Stromal cell of bone marrow (primary cell): ENCODE results near the gene TBC1D22A.
A peak's percentile ranks its signal among the peaks of the same experiment; 100 is the strongest.
"Not testable (repeated sequence)": the region's sequence is repeated elsewhere in the genome, so short reads cannot be mapped to it uniquely, and the experiment has no call there.

ENCODE experiments used
- DNase-seq: peaks from one replicate; pipeline ENCODE4 v3.0.0-alpha.2; 2012; ENCODE audit warnings: low read depth

Gene TBC1D22A

DNA sequence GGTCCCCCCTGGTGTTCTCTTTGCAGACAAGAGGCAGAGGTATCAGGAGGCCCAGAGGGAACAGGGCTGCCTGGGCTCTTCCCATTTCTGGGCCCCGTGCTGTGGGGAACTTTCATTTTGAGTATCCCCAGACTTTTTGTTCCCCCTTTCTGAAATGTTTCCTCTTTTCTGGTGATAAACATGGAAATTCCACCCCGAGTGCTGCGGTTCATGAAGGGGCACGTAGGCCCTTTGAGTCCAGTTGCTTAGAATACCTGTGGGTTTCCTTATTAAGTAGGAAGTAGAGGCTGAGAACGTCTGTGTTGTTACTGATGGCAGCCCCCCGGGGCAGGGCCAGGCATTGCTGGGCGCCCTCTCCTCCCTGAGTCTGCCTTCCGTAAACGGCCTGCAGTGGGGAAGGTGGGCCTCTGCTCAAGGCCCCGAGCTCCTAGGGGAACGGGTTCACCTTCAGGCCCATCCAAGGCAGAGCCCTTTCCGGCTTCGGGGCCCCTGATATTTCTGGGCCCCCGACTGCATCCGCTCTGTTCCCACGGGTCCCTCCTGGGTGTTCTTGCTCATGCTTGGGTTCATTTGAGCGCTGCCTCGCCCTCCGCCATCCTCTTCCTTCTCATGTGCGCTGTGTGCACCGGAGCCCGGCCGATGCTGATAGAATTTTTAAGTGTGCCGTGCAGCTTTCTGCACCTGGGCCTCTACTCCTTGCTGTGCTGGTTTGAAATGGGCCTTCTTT, 12.0 kb downstream of the TBC1D22A start:
- no peak for DNase-seq

DNA sequence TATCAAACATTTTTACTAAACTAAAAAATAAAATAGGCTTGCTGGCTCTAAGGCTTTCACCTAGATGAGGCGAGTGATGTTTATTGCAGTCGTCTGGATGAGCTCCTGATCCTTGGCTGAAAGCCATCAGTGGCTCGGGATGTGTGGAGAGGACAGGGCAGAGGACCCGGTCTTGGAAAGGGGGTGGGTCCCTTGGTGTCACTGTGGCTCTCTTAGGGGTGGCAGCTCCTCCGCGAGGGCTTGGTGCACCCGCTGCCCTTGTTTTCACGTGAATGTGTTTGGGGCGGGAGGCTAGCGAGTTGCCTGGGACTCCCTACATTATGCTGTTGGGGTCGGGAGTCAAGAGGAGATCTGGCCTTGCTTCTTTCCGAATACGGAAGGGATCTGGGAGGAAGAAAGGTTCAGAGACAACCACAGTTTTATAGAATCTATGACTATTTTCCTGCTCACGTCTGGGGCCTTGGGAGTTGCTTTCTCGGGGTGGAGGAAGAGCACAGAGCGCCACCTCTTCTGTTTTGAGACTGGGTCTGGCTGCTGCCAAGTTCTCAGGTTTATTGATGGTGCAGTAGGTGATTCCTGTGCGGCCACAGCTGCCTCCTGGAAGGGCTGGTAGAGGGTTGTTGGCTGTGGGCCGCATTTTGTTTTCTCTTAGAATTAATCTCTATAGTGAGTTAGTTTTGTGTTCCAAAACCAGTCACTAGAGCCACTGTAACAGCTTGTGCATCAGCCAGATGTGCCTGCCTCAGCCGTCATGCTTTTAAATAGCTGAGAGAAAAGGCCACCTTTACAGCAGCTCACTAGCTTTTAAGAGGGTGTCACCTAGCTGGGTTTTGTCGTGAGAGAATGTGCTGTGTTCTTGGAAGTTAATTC, 12.8 kb downstream of the TBC1D22A start:
- no peak for DNase-seq

DNA sequence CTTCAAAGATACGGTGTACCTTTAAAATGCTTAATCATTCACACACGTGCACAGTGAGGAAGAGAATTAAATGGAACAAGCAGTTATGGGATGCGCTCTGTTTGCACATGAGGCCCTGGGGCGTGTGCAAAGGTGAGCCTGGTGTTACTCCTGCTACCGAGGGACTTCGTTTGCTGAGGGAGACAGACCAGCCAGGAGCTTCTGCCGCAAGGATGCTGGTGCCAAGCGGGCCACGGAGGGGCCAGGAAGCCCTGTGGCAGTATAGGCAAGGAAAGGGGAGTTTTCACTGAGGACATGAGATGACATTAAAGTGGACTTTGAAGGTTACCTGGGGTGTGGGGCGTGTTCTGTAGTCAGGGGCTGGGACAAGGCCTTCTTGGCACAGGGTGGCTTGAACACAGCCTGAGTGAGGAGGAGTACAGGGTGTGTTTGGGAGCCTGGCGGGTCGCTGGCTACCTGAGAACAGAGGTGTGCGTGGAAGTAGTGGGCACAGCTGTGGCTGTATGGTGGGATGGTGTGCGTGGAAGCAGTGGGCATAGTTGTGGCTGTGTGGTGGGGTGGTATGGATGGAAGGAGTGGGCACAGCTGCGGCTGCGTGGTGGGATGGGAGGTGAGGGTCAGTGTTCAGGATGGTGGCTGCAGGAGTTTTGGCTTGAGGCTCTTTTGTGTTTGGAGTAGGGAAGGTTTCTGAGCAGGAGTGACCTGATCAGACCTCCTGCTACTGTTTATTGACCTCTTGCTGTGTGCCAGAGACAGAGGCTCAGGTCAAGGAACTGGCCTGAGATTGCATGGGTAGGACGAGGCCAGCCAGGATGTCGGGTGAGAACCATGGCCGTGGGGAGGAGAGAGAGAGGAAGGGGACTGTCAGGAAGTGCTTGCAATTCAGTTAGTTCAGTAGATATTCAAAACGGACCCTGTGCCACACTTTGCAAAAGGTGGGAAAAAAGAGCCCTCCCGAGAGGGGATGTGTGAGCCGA, 13.7 kb downstream of the TBC1D22A start:
- no peak for DNase-seq

DNA sequence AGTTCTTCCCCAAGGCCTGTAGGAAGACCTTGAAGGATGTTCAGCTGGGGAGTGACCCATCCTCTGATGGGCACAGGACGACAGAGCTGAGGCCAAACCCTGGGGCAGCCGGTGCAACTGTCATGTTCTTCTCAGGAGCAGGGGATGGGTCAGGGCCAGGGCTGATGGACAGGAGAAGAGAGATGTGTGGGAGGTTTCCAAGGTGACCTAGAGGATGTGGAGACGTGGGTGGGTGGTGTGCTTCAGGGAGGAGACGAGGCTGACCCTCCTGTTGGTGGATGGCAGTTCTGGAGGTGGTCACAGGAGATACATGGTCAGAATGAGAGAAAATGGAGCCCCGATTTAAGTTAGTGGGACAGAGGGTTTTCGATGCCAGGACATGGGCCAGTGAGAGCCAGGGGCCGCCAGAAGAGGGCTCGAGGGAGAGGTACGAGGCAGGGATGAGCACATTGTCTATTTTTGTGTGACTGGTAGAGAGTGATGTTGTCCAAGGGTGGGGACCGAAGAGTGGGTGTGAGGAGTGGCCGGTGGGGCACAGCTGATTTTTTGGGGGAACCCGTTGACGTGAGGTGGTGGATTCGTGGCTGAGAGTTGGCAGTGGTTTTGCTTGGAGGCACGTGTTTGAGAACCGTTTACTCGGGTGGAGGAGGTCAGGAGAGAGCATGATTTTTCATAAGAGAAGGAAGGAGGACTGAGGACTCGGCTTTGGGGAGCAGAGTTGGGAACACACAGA, 14.6 kb downstream of the TBC1D22A start:
- DNase-seq, result no peak

DNA sequence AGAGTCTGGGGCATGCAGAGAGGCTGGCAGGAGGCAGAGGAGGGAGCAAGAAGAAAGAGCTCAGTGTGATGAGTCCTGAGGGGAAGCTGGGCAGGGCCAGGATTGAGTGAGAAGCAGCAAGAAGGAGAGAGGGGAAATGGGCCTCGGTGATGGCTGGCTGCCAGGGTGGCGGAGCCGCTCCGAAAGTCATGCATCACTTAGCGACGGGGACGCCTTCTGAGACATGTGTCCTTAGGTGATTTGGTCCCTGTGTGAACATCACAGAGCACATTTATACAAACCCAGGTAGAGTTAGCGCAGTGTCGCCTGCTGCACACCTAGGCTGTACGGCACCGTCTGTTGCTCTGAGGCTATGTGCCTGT, 15.1 kb downstream of the TBC1D22A start:
- no peak for DNase-seq

DNA sequence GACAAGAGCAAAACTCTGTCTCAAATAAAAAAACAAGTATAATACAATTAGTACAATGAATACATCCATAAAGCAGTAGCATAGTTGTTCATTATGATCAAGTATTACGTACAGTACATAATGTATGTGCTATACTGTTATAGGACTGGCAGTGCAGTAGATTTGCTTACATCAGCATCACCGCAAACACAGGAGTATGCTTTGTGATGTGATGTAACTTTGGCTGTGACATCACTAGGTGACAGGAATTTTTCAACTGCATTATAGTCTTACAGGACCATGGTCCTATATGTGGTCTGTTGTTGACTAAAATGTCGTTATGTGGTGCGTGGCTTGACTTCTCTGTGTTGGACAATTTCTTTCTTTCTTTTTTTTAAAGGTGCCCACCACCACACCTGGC, 16.6 kb downstream of the TBC1D22A start:
- DNase-seq, result no peak

DNA sequence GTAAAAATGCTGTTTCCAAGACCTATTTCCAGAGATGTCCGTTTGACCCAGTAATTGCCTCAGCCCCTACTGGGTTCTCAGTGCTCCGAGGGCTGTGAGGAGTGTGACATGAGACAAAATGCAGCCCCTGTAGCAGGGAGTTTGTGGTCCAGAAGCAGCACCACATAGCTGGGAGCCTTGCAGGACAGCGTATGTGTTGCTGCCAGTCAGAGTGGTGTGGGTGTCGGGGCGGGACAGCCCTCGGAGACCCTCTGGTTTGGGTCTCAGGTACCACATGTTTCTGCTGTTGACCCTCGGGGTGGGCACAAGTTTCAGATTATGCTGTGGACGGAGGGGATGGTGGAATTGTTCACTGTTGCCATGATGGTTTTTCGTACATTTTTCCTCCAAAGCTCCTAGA, 17.2 kb downstream of the TBC1D22A start:
- no peak for DNase-seq

DNA sequence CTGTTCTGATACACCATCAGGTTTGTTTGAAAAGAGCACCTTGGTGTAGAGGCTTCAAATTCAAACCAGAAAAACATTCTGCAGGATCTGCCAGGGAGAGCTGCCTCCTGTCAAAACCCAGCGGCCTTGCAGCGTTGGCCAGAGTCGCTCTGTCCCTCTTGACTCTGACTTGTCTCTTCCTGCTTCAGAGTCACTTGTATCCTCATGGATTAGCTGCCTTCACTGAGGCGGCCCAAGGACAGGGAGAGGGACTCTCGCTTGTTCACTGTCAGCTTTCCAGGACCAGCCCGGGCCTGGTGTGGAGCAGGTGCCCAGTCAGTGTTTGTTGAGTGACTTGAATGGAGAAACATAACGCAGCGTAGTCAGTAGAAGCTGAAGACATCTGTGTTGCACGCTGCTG, 18.0 kb downstream of the TBC1D22A start:
- DNase-seq, result no peak

DNA sequence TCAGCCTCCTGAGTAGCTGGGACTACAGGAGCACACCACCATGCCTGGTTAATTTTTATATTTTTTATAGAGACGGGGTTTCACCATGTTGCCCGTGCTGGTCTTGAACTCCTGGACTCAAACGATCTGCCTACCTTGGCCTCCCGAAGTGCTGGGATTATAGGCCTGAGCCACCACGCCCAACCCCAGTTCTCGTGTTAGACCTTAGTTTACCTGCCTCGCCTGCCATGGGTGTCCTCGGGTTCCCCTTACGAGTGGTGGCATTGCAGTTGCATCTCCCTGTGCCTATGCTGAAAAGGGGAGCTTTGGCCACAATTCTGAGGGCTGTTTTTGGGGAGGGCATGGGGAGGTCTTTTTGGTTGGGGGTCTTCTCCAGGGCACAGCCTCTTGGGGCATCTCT, 18.8 kb downstream of the TBC1D22A start:
- DNase-seq, result no peak

DNA sequence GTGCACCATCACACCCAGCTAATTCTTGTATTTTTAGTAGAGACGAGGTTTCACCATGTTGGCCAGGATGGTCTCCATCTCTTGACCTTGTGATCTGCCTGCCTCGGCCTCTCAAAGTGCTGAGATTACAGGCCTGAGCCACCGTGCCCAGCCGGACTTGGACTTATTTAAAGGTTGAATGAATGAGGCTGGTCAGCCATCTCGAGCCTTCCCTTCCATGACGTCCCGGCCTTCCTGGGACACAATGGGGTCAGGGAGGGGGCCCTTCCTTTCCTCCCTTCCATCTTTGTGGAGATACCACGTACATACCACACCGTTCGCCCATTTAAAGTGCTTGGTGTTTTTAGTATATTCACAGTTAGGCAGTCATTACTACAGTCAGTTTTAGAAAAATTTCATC, 19.8 kb downstream of the TBC1D22A start:
- DNase-seq, result not testable (repeated sequence)

DNA sequence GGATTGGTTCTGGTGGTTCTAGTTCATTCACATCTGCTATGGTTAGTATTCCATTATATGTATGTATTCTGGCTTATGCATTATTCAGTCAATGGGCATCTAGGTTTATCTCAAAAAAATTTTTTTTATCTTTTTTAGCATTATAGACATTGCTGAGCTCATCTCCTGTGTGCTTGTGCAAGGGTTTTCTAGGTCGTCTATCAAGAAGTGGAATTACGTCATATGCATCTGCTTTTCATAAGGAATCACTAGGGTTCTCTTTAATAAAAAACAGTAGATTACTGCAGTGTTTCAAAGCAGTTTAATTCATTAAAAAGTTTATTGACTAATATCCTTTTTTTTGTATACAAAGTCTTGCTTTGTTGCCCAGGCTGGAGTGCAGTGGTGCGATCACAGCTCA, 21.3 kb downstream of the TBC1D22A start:
- DNase-seq, result no peak

DNA sequence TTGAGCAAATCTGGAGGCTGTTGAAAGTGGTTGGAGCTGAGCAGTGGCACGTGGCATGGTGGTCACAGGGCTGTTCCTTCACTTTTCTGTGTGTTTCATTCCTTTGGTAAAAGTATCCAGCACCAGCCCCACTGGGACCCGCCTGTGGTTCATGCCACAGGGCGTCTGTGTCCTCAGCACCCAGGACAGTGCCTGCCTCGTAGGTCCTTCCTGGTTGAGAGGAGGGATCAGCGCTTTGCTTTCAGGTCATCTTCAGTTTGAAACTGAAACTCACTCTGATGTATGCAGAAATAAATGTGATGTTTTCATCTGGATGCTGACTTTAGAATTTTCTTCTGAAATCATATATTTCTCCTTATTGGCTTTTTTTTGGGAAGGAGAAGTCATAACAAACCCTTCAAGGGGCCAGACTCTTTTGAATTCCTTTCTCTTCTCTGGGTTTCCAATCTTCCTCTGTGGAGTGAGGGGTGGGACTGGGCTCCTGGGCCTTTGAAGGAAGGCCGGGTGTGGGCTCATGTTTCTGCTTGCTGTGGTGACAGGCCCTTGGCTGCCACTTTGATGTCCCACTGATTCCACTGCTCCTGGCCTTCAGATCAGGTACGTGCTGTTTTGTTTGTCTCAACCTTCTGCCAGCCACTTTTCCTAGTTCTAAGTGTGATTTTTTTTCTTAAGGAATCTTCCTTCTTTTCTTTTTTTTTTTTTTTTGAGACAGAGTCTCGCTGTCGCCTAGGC, 26.2 kb downstream of the TBC1D22A start:
- DNase-seq, result no peak

DNA sequence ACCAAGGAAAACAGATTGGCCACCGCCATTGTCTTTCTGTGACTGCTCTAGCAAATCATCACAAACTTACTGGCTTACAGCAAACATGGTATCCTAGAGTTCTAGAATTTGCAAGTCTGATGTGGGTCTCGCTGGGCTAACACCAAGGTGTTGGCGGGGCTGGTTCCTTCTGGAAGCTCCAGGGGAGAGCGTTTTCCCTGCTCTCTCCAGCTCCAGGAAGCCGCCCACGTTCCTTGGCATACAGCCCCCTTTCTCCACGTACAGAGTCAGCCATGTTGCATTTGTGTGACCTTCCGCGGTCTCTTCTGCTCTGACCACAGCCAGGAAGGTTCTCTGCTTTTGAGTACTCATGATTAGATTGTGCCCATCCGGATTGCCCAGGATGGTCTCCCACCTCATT, 27.5 kb downstream of the TBC1D22A start:
- no peak for DNase-seq

DNA sequence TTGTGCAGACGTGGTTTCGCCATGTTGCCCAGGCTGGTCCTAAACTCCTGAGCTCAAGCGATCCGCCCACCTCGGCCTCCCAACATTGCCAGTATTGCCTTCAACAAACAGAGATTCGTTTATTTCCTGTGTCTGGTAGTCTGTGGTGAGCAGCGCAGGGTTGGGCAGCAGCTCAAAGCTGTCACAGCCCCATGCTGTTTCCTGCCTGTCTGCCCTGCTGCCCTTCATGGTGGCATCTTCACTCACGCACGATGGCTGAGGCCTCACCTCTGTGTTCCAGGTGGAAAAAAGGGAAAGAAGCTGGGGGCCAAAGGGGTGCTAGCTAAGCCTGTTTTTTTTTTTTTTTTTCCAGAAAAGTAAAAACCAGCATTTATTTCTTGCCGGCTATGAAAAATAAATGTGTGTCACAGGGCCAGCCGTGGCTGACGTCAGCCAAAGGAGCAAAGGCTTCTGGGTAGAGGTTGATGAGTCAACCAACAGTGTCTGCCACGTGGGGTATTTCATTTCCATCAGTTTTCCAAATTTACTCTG, 28.8 kb downstream of the TBC1D22A start:
- DNase-seq, result peak; percentile 79

DNA sequence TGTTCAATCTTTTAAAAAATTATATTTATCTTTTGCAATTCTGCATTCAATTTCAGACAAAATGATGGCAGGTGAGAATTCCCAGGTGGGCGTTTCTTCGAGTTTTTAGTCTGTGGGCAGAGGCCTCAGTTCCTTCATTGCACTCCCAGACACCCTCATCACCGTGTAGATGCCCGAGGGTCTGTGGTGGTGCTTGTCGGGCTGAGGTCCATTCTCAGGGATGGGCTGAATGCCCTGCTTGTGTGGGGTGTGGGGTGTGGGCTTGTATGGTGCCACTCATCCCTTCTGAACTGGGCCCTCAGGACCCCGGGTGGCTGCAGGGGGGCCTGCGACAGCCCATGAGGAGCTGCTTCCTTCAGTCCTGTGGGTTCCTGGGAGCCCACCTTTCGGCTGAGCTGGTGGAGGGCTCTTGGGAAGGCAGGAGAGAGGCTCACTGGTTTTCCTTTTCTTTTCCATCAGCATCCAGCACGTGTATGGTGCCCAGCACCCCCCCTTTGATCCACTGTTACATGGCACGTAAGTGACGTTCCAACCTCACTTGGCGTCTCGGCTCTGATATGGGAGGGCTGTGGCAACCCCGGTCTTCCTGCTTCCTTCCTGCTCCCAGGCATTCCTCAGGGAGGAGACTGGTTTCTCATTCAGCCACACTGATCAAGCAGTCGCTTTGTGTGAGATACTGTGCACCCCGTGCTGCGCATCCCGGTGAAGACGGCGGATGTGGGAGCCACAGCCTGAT, 29.8 kb downstream of the TBC1D22A start:
- DNase-seq, result no peak

DNA sequence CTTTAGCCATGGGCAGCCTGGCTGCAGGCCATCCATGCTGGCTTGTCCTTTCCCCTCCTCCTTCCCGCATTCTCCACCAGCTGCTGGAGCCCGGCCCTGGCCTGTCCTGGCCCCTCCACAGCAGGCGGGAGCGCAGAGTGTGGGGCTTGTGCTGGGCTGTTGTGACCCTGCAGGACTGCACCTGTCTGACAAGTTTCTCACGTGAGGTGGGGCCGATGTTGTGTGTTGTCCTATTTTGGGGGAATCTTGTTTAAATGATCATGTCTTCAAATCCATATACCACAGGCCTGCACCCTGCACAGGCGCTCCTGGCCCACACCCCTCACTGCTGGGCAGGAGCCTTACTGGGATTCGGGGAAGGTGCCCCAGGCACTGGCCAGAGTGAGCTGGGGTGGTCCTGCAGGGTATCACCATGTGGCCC, 30.4 kb downstream of the TBC1D22A start:
- no peak for DNase-seq

DNA sequence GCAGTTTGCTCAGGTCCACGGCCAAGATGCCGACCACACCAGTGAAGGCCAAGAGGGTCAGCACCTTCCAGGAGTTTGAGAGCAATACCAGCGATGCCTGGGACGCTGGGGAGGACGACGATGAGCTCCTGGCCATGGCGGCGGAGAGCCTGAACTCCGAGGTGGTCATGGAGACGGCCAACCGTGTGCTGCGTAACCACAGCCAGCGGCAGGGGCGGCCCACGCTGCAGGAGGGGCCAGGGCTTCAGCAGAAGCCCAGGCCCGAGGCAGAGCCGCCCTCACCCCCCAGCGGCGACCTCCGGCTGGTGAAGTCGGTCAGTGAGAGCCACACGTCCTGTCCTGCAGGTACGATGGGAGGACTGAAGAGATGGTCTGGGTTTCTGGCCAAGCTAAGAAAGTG, 31.0 kb downstream of the TBC1D22A start:
- DNase-seq, result no peak

DNA sequence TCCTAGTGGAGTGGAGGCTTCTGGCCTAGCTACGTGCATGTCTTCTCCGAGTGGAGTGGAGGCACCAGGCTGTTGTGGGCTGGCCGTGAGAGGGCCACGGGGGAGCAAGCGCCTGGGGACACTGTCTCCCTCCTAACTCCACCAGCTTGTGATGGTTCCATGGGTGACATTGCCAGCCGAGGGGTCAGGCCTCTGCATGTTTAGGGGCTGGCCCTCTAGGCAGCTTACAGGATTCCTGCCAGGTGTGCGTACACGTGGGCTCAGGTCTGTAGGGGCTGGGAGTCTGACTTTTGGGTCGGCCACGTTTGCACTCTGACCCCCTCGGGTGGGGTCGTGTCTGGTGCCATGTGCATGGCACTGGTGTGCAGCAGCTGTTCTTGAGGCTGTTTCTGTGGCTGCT, 31.6 kb downstream of the TBC1D22A start:
- DNase-seq, result no peak

DNA sequence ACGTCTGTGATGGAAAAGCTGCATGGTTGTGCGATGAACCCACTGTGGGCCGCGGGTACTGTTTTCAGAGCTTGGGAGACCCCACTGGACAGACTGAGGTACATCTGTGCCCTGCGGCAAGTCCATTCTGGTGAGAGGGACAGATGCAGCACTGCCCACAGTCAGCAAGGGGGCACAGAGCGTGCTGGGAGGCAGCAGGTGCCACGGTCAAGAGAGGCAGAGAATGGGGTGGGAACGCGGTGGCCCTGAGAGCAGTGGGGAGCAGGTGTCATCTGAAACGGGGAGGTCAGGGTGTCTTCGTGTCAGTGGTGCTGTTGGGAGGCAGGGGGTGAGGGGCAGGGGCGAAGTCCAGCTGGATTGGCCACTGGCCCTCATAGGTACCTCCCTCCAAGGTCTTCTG, 32.0 kb downstream of the TBC1D22A start:
- DNase-seq, result no peak

DNA sequence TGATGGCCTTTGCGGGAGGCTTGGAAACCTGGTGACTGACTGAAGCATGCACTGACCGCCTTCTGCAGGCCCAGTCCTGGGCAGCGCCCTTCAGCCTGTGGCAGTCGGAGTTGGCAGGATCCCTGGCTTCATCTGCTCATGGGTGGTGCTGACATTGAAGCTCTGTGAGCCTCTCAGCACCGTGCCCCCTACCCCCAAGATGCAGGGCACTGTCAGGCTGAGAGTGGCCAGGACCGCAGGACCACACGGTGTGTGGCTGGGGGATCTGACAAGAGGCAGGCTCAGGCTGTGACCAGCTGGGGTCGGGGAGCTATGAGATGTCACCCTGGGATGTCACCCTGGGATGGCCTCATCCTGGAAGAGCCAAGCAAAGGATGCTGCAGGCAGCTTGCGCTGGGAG, 32.7 kb downstream of the TBC1D22A start:
- no peak for DNase-seq
